H1 (cell line): ENCODE results near the gene TFAP2D. TPM values are rescaled to one million over a fixed set of nuclear protein-coding genes. Genes with fewer than 3 reads are reported as not detected.

ENCODE experiments used
- CTCF ChIA-PET: fragments of 300-600 bp; sonication (Branson Sonifier 250); formaldehyde crosslinking; loops from one replicate; lab custom pipeline; 2021; ENCODE audit not compliant: partially characterized antibody; lab: Charles Lee
- POLR2A ChIA-PET: fragments of 300-600 bp; sonication (Branson Sonifier 250); formaldehyde crosslinking; loops from one replicate; lab custom pipeline; 2021; ENCODE audit warnings: inconsistent platforms; ENCODE audit not compliant: partially characterized antibody; lab: Charles Lee
- DNase-seq, 2 experiments: peaks; one replicate each; pipeline versions ENCODE4 v3.0.0 to v3.0.0-alpha.2; 2010 to 2022; ENCODE audit warnings: low spot score in 2 of 2, low read depth in 1 of 2, mixed read lengths in 1 of 2
- FAIRE-seq: peaks from 2 replicates; lab custom pipeline; 2011; peaks lifted over from hg19 to GRCh38; lab: Jason Lieb, UNC
- H2AFZ ChIP-seq: 2 replicates; pipeline ENCODE4 v1.8.1; 2012; ENCODE audit warnings: low read length, inconsistent platforms
- H2AK5ac ChIP-seq: 2 replicates; pipeline ENCODE4 v1.6.1; 2013; ENCODE audit warnings: low read depth, low read length
- H2BK120ac ChIP-seq: replicated peaks from 2 replicates; pipeline ENCODE3; 2013; ENCODE audit warnings: low read depth, low read length, inconsistent platforms
- H2BK12ac ChIP-seq: 2 replicates; pipeline ENCODE4 v1.6.1; 2013; ENCODE audit warnings: low read depth, low read length
- H2BK15ac ChIP-seq: 2 replicates; pipeline ENCODE4 v1.6.1; 2013; ENCODE audit warnings: low read length
- H2BK20ac ChIP-seq: 2 replicates; pipeline ENCODE4 v1.6.1; 2013; ENCODE audit warnings: low read length
- H2BK5ac ChIP-seq: 2 replicates; pipeline ENCODE4 v1.6.1; 2013; ENCODE audit warnings: low read depth, low read length
- H3K14ac ChIP-seq: 2 replicates; pipeline ENCODE4 v1.6.1; 2013; ENCODE audit warnings: inconsistent platforms; ENCODE audit not compliant: insufficient read length
- H3K18ac ChIP-seq: 2 replicates; pipeline ENCODE4 v1.6.1; 2013; ENCODE audit warnings: low read length; ENCODE audit errors: extremely low read depth
- H3K23ac ChIP-seq: 2 replicates; pipeline ENCODE4 v1.6.1; 2013; ENCODE audit warnings: inconsistent platforms; ENCODE audit not compliant: insufficient read length
- H3K23me2 ChIP-seq: 2 replicates; pipeline ENCODE4 v1.6.1; 2013; ENCODE audit warnings: low read depth, low read length
- H3K27ac ChIP-seq: 2 replicates; pipeline ENCODE4 v1.6.1; 2011; ENCODE audit warnings: low read depth, low read length, inconsistent platforms
- H3K27me3 ChIP-seq, 4 experiments: replicated peaks in 1 of 4; 1 replicate in 1 of 4; 2 replicates in 3 of 4; pipeline versions ENCODE4 v1.6.1 to v1.8.1; 2011 to 2013; ENCODE audit warnings: low read length in 3 of 4, mild to moderate bottlenecking in 3 of 4, inconsistent platforms in 2 of 4, mixed read lengths in 2 of 4, moderate library complexity in 1 of 4; ENCODE audit not compliant: control insufficient read depth in 3 of 4, insufficient read depth in 3 of 4; ENCODE audit errors: extremely low read depth in 1 of 4
- H3K36me3 ChIP-seq, 4 experiments: 2 replicates each; pipeline versions ENCODE4 v1.6.1 to v1.8.1; 2011 to 2013; ENCODE audit warnings: mild to moderate bottlenecking in 4 of 4, low read length in 3 of 4, moderate library complexity in 2 of 4, control low read depth in 1 of 4, inconsistent platforms in 1 of 4; ENCODE audit not compliant: insufficient read depth in 4 of 4, control insufficient read depth in 2 of 4
- H3K4ac ChIP-seq: replicated peaks from 2 replicates; pipeline ENCODE3; 2013; ENCODE audit warnings: low read length, low read depth, mixed read lengths, inconsistent platforms; ENCODE audit not compliant: insufficient read length
- H3K4me1 ChIP-seq, 4 experiments: replicated peaks in 1 of 4; 1 replicate in 1 of 4; 2 replicates in 3 of 4; pipeline versions ENCODE4 v1.6.1 to v1.8.1; 2011 to 2013; ENCODE audit warnings: low read length in 3 of 4, inconsistent platforms in 2 of 4, mixed read lengths in 1 of 4; ENCODE audit not compliant: insufficient read depth in 4 of 4, control insufficient read depth in 3 of 4
- H3K4me2 ChIP-seq, 2 experiments: 2 replicates each; pipeline versions ENCODE4 v1.6.1 to v1.8.1; 2011 to 2013; ENCODE audit warnings: low read depth in 2 of 2, low read length in 2 of 2, control low read depth in 1 of 2, inconsistent platforms in 1 of 2, mild to moderate bottlenecking in 1 of 2; ENCODE audit not compliant: insufficient read depth in 1 of 2
- H3K4me3 ChIP-seq, 4 experiments: fragments of 200-600, 300-600 bp in 1 of 4; sonication (generic), shearing (Covaris generic), sonication (Bioruptor Twin) in 1 of 4; 2 replicates each; pipeline versions ENCODE4 v1.5.1 to v1.8.1; 2011 to 2016; ENCODE audit warnings: low read length in 4 of 4, low read depth in 3 of 4, control low read depth in 2 of 4, inconsistent platforms in 2 of 4, mild to moderate bottlenecking in 2 of 4, mixed read lengths in 1 of 4, moderate library complexity in 1 of 4; ENCODE audit not compliant: insufficient read depth in 2 of 4; ENCODE audit errors: extremely low read depth in 1 of 4
- H3K56ac ChIP-seq: replicated peaks from 2 replicates; pipeline ENCODE3; 2013; ENCODE audit warnings: low read depth, mild to moderate bottlenecking, mixed read lengths, low read length, inconsistent platforms; ENCODE audit not compliant: insufficient read length
- H3K79me1 ChIP-seq: 2 replicates; pipeline ENCODE4 v1.6.1; 2013; ENCODE audit warnings: low read depth, low read length, control low read depth
- H3K79me2 ChIP-seq, 2 experiments: 2 replicates each; pipeline versions ENCODE4 v1.6.1 to v1.8.1; 2012 to 2013; ENCODE audit warnings: low read length in 2 of 2, mild to moderate bottlenecking in 2 of 2, inconsistent platforms in 1 of 2; ENCODE audit not compliant: insufficient read depth in 2 of 2, control insufficient read depth in 1 of 2
- H3K9ac ChIP-seq, 4 experiments: replicated peaks in 1 of 4; 1 replicate in 1 of 4; 2 replicates in 3 of 4; pipeline versions ENCODE4 v1.6.1 to v1.8.1; 2011 to 2013; ENCODE audit warnings: low read depth in 3 of 4, low read length in 3 of 4, control low read depth in 2 of 4, mild to moderate bottlenecking in 2 of 4, moderate library complexity in 2 of 4, inconsistent platforms in 1 of 4; ENCODE audit errors: extremely low read depth in 1 of 4
- H3K9me3 ChIP-seq, 2 experiments: 2 replicates each; pipeline versions ENCODE4 v1.6.1 to v1.8.1; 2012 to 2013; ENCODE audit warnings: mild to moderate bottlenecking in 2 of 2, moderate library complexity in 2 of 2, control low read depth in 1 of 2, inconsistent platforms in 1 of 2, low read depth in 1 of 2, low read length in 1 of 2, mixed read lengths in 1 of 2; ENCODE audit not compliant: insufficient read depth in 2 of 2
- H4K20me1 ChIP-seq, 2 experiments: replicated peaks in 1 of 2; 2 replicates each; pipeline versions ENCODE3 to v1.8.1; 2011 to 2013; ENCODE audit warnings: inconsistent platforms in 2 of 2, low read length in 2 of 2, mild to moderate bottlenecking in 1 of 2; ENCODE audit not compliant: insufficient read depth in 2 of 2, control insufficient read depth in 1 of 2
- H4K5ac ChIP-seq: 2 replicates; pipeline ENCODE4 v1.6.1; 2013; ENCODE audit warnings: low read length, low read depth, mixed read lengths, inconsistent platforms; ENCODE audit not compliant: insufficient read length
- H4K8ac ChIP-seq: 2 replicates; pipeline ENCODE4 v1.8.0; 2013; ENCODE audit warnings: mild to moderate bottlenecking, moderate library complexity, low read length, inconsistent platforms; ENCODE audit not compliant: insufficient read depth; ENCODE audit errors: extremely low read depth
- H4K91ac ChIP-seq: replicated peaks from 2 replicates; pipeline ENCODE3; 2013; ENCODE audit warnings: low read length, mixed read lengths, inconsistent platforms; ENCODE audit not compliant: insufficient read length
- ATF3 ChIP-seq: IDR thresholded peaks from 2 replicates; pipeline ENCODE4 v1.6.1; 2011; ENCODE audit warnings: low read depth, mild to moderate bottlenecking, low read length; ENCODE audit not compliant: insufficient read depth
- CREB1 ChIP-seq: IDR thresholded peaks from 2 replicates; pipeline ENCODE4 v1.6.1; 2012; ENCODE audit warnings: inconsistent platforms
- FOSL1 ChIP-seq: IDR thresholded peaks from 2 replicates; pipeline ENCODE4 v1.6.1; 2011; ENCODE audit warnings: mild to moderate bottlenecking, low read depth, low read length, moderate library complexity; ENCODE audit not compliant: insufficient read depth
- GABPA ChIP-seq: IDR thresholded peaks from 2 replicates; pipeline ENCODE4 v1.6.1; 2011; ENCODE audit warnings: mild to moderate bottlenecking, low read length, moderate library complexity, borderline replicate concordance; ENCODE audit not compliant: insufficient read depth
- HDAC2 ChIP-seq, 2 experiments: fragments of 300-600 bp in 1 of 2; sonication (generic) in 1 of 2; IDR thresholded peaks; 2 replicates each; pipeline ENCODE4 v1.6.1; 2011 to 2012; ENCODE audit warnings: low read depth in 2 of 2, low read length in 2 of 2, mild to moderate bottlenecking in 2 of 2, moderate library complexity in 2 of 2, borderline replicate concordance in 1 of 2, inconsistent platforms in 1 of 2
- HDAC6 ChIP-seq: IDR thresholded peaks from one replicate; pipeline ENCODE4 v1.7.1; 2012; ENCODE audit warnings: low read depth, mild to moderate bottlenecking, inconsistent platforms, low read length, moderate library complexity
- JUN ChIP-seq: IDR thresholded peaks from 2 replicates; pipeline ENCODE4 v1.6.1; 2011; ENCODE audit warnings: low read depth, mild to moderate bottlenecking, improper control_type of control experiment, low read length
- MAFK ChIP-seq: IDR thresholded peaks from 2 replicates; pipeline ENCODE4 v1.6.1; 2012; ENCODE audit warnings: low read depth, mild to moderate bottlenecking, improper control_type of control experiment, low read length
- RFX5 ChIP-seq: IDR thresholded peaks from 2 replicates; pipeline ENCODE4 v1.6.1; 2011; ENCODE audit warnings: low read depth, low read length, improper control_type of control experiment, borderline replicate concordance
- SP4 ChIP-seq: IDR thresholded peaks from 2 replicates; pipeline ENCODE4 v1.6.1; 2012; ENCODE audit warnings: low read length, inconsistent platforms
- TBP ChIP-seq: IDR thresholded peaks from 2 replicates; pipeline ENCODE4 v1.6.1; 2011; ENCODE audit warnings: low read depth, low read length, improper control_type of control experiment
- YY1 ChIP-seq: IDR thresholded peaks from 2 replicates; pipeline ENCODE4 v1.6.1; 2011; ENCODE audit warnings: low read depth, mild to moderate bottlenecking, low read length
- WGBS, 2 experiments: shearing (Covaris generic) in 1 of 2; methylation state at CpG; one replicate each; pipeline versions ENCODE4 v1.1.6 to v1.1.7; 2013 to 2015; ENCODE audit warnings: low lambda C conversion rate in 2 of 2, mixed read lengths in 2 of 2, inconsistent platforms in 1 of 2, low coverage in 1 of 2, missing lambda C conversion rate in 1 of 2; ENCODE audit not compliant: insufficient replicate concordance in 2 of 2, insufficient coverage in 1 of 2, insufficient read length in 1 of 2; ENCODE audit errors: extremely low coverage in 1 of 2, missing lambda C conversion rate in 1 of 2; 5-methylcytosine and 5-hydroxymethylcytosine counted together
- polyA plus RNA-seq, 7 experiments: library from polyadenylated mRNA; depleted of rRNA in 3 of 7; stranded (reverse) in 5 of 7; unstranded in 2 of 7; fragments of >200 nt in 5 of 7; fragments of 200-250 nt in 2 of 7; gene quantifications; 1 replicate in 5 of 7; 2 replicates in 1 of 7; 4 replicates in 1 of 7; pipeline versions ENCODE4 v1.2.1 to v1.2.3, GENCODE V29; 2011 to 2013; ENCODE audit warnings: missing spikeins in 2 of 7, mixed read lengths in 2 of 7
- total RNA-seq: library from RNA; stranded (reverse); fragmentation: NEBNext Ultra II Directional; extraction: Animal tissue kit (Norgen Biotek cat#: 25700); gene quantifications from 2 replicates; pipeline ENCODE4 v1.2.1, GENCODE V29; 2021
- TF ChIP-seq, protein P1 (sequence below): IDR thresholded peaks from 2 replicates; pipeline ENCODE4 v1.6.1; 2012; ENCODE audit warnings: low read length, inconsistent platforms

Gene TFAP2D
- total and polyA plus RNA-seq, 2 of the 8 experiments (the other 6 are each of a cell fraction or from before 2014, with no cell fraction given): not detected

DNA sequence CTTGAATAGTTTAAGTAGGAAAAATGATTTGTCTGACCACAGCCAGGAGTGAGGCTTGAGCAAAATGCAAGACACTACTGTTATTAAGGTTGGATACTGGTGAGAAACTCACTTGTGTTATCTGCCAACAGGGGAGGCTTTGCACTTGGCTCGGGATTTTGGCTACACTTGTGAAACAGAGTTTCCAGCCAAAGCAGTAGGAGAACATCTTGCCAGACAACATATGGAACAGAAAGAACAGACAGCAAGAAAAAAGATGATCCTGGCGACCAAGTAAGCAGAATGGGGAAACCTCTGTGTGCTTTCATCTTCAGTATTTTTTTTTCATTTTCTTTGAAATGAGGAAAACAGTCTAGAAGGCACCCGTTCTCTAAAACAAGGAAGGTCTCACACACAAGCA lies 31.6 kb downstream of the TFAP2D start:
- Histone ChIP-seq H3K4me3 (no peak overlapping the region), H3K9me3 (no peaks in the 10 kb centered on the region), H2BK20ac (no peak overlapping the region), H3K4ac (no peak overlapping the region), H4K20me1 (no peaks in the 10 kb centered on the region), H3K14ac (no peak overlapping the region), H3K9ac (no peak overlapping the region), H3K4me1 (no peaks in the 10 kb centered on the region), H3K36me3 (no peaks in the 10 kb centered on the region), H4K91ac (no peak overlapping the region), H2AK5ac (no peak overlapping the region), H2BK120ac (no peak overlapping the region), H2BK5ac (no peak overlapping the region), H3K23ac (no peak overlapping the region), H3K27ac (no peak overlapping the region), H4K5ac (no peak overlapping the region), H3K4me2 (no peak overlapping the region), H3K79me2 (no peaks in the 10 kb centered on the region), H2AFZ (no peak overlapping the region), H3K18ac (no peak overlapping the region), H2BK15ac (no peak overlapping the region), H4K8ac (no peak overlapping the region), H3K56ac (no peak overlapping the region), H2BK12ac (no peak overlapping the region), H3K23me2 (no peaks in the 10 kb centered on the region; the same call in 1 of the 2 replicates), H3K27me3 (no peaks in the 10 kb centered on the region), H3K79me1 (no peaks in the 10 kb centered on the region)
- CTCF ChIA-PET: interaction anchor here (0.9 kb wide), 1 partner anchor 25 kb away, joined by 4 read pairs; no protein-coding TSS in a partner anchor
- POLR2A ChIA-PET: no interaction called here
- DNase-seq (no peak), FAIRE-seq (no peak)
- WGBS, 2 experiments: 83% methylated on average over 3 of the region's 3 CpGs; no CpG with 5 or more reads in 1 of the 2 experiments
- no peak for TF ChIP-seq ATF3
- TF ChIP-seq YY1: no peak
- TF ChIP-seq HDAC6: no peak
- TF ChIP-seq, protein P1, sequence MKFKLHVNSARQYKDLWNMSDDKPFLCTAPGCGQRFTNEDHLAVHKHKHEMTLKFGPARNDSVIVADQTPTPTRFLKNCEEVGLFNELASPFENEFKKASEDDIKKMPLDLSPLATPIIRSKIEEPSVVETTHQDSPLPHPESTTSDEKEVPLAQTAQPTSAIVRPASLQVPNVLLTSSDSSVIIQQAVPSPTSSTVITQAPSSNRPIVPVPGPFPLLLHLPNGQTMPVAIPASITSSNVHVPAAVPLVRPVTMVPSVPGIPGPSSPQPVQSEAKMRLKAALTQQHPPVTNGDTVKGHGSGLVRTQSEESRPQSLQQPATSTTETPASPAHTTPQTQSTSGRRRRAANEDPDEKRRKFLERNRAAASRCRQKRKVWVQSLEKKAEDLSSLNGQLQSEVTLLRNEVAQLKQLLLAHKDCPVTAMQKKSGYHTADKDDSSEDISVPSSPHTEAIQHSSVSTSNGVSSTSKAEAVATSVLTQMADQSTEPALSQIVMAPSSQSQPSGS: no peak
- no peak for TF ChIP-seq TBP
- no peak for TF ChIP-seq MAFK
- no peak for TF ChIP-seq JUN
- no peak for TF ChIP-seq SP4
- TF ChIP-seq HDAC2 (IDR thresholded peaks at IDR 0.05; ENCODE audit: borderline replicate concordance in 1 of 2, low read depth in 2 of 2, low read length in 2 of 2): no peak
- no peak for TF ChIP-seq FOSL1
- TF ChIP-seq GABPA: no peak
- TF ChIP-seq RFX5: no peak
- TF ChIP-seq CREB1: no peak
